ENCODE measurements around the gene FLT1.

The FLT1 gene

DNA sequence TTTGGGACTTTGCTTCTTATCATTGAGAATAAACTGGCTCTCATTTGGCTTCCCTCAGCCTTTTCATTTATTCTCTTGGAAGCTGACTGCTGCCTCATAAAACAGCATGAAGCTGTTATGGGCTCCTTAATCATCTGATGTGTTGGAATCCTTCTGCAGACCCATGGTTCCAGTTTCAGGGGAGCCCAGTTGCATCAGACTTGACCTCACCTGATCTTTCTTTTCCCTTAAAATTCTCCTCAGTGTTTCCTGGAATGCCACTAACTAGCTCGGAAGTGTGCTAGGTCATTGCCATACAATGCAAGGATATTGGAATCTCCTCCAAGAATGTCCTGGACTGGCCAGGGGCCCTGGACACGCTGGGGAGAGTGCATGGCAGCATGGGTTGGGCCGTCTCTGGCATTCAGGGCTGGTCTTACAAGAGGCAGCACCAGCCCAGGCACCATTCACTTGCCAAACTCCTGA, 158.7 kb downstream of the FLT1 start:
- no peaks in the 10 kb centered on the region for H3K9me3 ChIP-seq
- H3K4me1 ChIP-seq, result peaks cover 19% of the 10 kb centered on the region
- TF ChIP-seq, protein P1, sequence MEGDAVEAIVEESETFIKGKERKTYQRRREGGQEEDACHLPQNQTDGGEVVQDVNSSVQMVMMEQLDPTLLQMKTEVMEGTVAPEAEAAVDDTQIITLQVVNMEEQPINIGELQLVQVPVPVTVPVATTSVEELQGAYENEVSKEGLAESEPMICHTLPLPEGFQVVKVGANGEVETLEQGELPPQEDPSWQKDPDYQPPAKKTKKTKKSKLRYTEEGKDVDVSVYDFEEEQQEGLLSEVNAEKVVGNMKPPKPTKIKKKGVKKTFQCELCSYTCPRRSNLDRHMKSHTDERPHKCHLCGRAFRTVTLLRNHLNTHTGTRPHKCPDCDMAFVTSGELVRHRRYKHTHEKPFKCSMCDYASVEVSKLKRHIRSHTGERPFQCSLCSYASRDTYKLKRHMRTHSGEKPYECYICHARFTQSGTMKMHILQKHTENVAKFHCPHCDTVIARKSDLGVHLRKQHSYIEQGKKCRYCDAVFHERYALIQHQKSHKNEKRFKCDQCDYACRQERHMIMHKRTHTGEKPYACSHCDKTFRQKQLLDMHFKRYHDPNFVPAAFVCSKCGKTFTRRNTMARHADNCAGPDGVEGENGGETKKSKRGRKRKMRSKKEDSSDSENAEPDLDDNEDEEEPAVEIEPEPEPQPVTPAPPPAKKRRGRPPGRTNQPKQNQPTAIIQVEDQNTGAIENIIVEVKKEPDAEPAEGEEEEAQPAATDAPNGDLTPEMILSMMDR (IDR thresholded peaks at IDR 0.05; ENCODE audit: low read depth, low read length), result no peak
- no peaks in the 10 kb centered on the region for H3K36me3 ChIP-seq
- H3K27me3 ChIP-seq, result no peaks in the 10 kb centered on the region
- H3K4me3 ChIP-seq (ENCODE audit: low read depth, low read length), result no peak overlapping the region
- no peak for DNase-seq

DNA sequence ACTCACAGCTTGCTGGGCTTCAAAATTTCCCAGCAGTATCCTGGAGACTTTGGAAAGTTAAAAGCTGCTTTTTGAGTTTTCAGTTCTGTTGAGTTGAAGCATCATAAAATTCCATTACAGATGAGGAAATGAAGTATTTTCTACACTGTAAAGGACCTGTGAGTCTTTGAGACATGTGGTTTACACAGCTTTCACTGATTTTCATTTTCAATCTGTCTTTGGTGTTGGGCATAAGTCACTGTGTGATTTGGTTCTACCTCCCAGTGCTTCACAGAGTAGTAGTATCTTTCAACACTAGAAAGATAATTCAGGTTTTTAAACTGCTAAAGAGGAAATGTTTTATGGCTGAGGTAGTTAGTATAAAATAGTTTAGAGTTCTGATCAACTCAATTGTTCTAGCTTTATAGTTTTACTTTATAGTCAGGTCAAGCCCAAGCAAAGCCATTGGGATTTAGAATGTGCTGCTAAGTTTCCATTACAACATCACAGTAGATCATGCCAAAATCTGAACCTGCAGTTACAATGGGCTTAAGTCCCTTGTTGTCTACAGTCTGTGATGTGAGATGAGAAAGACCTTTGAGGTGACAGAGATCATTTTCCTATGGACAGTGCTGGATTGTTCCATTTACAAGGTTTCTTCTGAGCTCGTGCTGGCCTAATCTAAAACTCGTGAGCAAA, 161.6 kb downstream of the FLT1 start:
- H3K9me3 ChIP-seq, result no peaks in the 10 kb centered on the region
- TF ChIP-seq, protein P1 (IDR thresholded peaks at IDR 0.05; ENCODE audit: low read depth, low read length), result no peak
- no peak for DNase-seq
- no peaks in the 10 kb centered on the region for H3K27me3 ChIP-seq
- H3K4me1 ChIP-seq, result peaks cover 12% of the 10 kb centered on the region
- no peak overlapping the region for H3K4me3 ChIP-seq (ENCODE audit: low read depth, low read length)
- H3K36me3 ChIP-seq, result no peaks in the 10 kb centered on the region

DNA sequence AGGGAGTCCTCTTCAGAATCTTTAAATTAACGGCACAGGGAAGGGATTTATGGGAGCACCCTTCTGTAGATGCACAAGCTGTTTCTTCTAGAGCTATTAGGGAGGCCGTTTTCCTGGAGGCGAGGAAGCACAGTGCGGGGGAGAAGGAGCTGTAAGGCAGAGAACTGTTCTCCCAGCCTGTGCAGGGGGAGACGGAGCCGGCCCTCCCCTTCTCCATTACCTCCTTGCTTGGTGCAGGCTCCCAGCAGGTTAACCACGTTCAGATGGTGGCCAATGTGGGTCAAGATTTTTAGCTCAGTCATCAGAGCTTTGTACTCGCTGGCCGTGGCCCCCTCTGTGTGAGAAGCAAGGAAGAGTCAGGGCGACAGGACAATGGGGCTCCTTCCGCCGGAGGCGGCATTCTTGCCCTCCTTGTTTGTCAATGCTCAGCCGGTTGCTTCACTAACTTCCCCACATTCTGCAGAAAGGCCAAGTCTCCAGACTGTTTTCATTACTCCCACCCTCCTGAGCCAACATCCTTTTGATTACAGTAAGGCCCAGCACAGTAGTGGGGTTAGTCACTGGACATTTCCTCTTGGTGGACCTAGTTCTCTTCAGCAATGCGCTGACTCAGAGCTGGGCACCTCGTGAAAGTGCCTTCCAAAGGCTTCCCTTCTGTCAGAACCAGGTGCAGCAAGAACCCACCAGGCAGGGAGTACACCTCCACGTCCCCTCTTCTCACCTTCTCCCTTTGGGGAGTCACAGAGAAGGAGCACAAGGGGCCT, 165.4 kb downstream of the FLT1 start:
- Histone ChIP-seq H3K9me3 (no peaks in the 10 kb centered on the region), H3K36me3 (no peaks in the 10 kb centered on the region), H3K27me3 (no peaks in the 10 kb centered on the region), H3K4me3 (ENCODE audit: low read depth, low read length) (no peak overlapping the region), H3K4me1 (peaks cover 8% of the 10 kb centered on the region)
- TF ChIP-seq, protein P1 (IDR thresholded peaks at IDR 0.05; ENCODE audit: low read depth, low read length), result no peak
- DNase-seq, result no peak

DNA sequence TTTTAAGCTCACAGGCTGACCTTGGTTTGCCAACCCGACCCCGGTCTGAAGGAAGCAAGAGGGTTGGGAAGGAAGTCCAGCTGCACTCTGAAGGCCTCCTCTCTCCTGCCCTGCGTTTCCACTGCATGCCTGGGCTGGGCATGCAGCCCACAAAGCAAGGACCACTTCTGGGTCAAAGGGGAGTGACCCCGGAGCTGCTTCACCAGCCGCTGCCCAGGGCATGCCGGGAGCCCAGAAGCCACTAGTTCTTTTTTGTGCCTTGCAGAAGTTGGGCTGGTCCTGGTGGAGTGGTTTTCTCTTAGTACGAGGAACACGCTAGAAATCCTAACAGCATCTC, 166.7 kb downstream of the FLT1 start:
- no peaks in the 10 kb centered on the region for H3K9me3 ChIP-seq
- H3K27me3 ChIP-seq, result no peaks in the 10 kb centered on the region
- H3K36me3 ChIP-seq, result no peaks in the 10 kb centered on the region
- peaks cover 8% of the 10 kb centered on the region for H3K4me1 ChIP-seq
- no peak overlapping the region for H3K4me3 ChIP-seq (ENCODE audit: low read depth, low read length)
- DNase-seq, result no peak
- TF ChIP-seq, protein P1 (IDR thresholded peaks at IDR 0.05; ENCODE audit: low read depth, low read length), result no peak

DNA sequence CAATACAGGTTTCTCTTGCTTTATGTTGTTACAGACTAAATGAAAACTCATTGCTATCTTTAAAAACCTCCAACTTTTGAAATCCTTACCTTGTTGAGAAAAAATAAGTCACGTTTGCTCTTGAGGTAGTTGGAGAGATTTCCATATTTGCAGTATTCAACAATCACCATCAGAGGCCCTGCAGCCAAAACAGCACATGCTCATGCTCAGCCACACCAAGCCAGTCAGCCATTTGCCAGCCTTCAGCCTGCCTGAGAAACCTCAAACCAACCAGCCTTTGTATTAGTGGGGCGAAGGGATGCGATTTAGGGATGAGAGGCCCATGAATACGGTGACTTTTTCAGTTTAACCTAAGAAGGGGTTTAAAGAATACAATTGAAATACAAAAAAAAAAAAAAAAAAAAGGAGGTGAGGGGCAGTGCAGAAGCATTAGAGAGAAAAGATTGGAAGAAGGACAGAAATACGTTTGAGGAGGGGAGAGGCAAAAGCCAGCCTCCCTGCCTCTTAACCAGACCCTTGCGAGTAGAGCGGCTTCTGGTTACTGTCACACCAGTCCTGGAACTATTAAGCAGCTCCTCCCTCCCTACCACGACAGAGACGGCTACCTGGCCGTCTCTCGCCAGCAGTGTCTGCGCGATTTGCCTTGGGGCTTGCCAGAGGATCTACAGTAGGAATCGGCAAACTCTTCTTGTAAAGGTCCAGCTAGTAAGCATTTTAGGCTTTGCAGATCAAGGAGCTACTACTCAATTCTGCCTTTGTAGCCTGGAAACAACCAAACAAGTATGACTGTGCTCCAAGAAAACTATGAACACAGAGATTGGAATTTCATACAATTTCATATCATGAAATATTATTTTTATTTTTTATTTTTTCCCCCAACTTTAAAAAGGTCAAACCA, 167.3 kb downstream of the FLT1 start:
- Histone ChIP-seq H3K4me3 (ENCODE audit: low read depth, low read length) (no peak overlapping the region), H3K27me3 (no peaks in the 10 kb centered on the region), H3K36me3 (no peaks in the 10 kb centered on the region), H3K4me1 (peaks cover 10% of the 10 kb centered on the region), H3K9me3 (no peaks in the 10 kb centered on the region)
- peak; percentile 30 for DNase-seq
- TF ChIP-seq, protein P1 (IDR thresholded peaks at IDR 0.05; ENCODE audit: low read depth, low read length), result no peak
